PFSK-1 (cell line): Measurements from ENCODE around the gene TLR9.

Experiments used
- FOXP2 ChIP-seq: optimal IDR thresholded peaks from 2 replicates; pipeline ENCODE3; 2011; ENCODE audit warnings: borderline replicate concordance, control low read depth, inconsistent platforms; ENCODE audit not compliant: insufficient read depth; ENCODE audit errors: extremely low read length, extremely low read depth
- POLR2AphosphoS5 ChIP-seq: IDR thresholded peaks from 2 replicates; pipeline ENCODE4 v1.6.1; 2012; ENCODE audit warnings: low read depth, mild to moderate bottlenecking, control low read depth, low read length, moderate library complexity
- REST ChIP-seq, 2 experiments: IDR thresholded peaks; 2 replicates each; pipeline versions ENCODE4 v1.6.1 to v1.8.0; 2011 to 2012; ENCODE audit warnings: low read depth in 2 of 2, low read length in 2 of 2, control low read depth in 1 of 2, inconsistent platforms in 1 of 2, mild to moderate bottlenecking in 1 of 2, moderate library complexity in 1 of 2; ENCODE audit not compliant: insufficient read depth in 1 of 2
- SIN3A ChIP-seq: IDR thresholded peaks from 2 replicates; pipeline ENCODE4 v1.6.1; 2012; ENCODE audit warnings: mild to moderate bottlenecking, low read length, moderate library complexity, borderline replicate concordance; ENCODE audit not compliant: insufficient read depth
- TAF1 ChIP-seq: IDR thresholded peaks from 2 replicates; pipeline ENCODE4 v1.6.1; 2012; ENCODE audit warnings: low read length, control low read depth, borderline replicate concordance; ENCODE audit not compliant: insufficient read depth

The TLR9 gene

GRCh38 chr3:52257911-52258310, 32.5 kb upstream of the TLR9 start:
- no peak for TF ChIP-seq POLR2AphosphoS5
- TF ChIP-seq FOXP2, result no peak
- no peak for TF ChIP-seq TAF1
- no peak for TF ChIP-seq REST (IDR thresholded peaks at IDR 0.05; ENCODE audit: insufficient read depth in 1 of 2, low read depth in 2 of 2, low read length in 2 of 2)
- no peak for TF ChIP-seq SIN3A

GRCh38 chr3:52256622-52257021, 31.2 kb upstream of the TLR9 start:
- no peak for TF ChIP-seq REST (IDR thresholded peaks at IDR 0.05; ENCODE audit: insufficient read depth in 1 of 2, low read depth in 2 of 2, low read length in 2 of 2)
- no peak for TF ChIP-seq POLR2AphosphoS5
- TF ChIP-seq SIN3A, result no peak
- no peak for TF ChIP-seq TAF1
- TF ChIP-seq FOXP2, result no peak

- TF ChIP-seq REST (IDR thresholded peaks at IDR 0.05; ENCODE audit: insufficient read depth in 1 of 2, low read depth in 2 of 2, low read length in 2 of 2), result no peak
- TF ChIP-seq SIN3A, result no peak
- no peak for TF ChIP-seq TAF1
- TF ChIP-seq FOXP2, result no peak
- TF ChIP-seq POLR2AphosphoS5, result no peak
Measured at GRCh38 chr3:52256159-52256558, 30.7 kb upstream of the TLR9 start.

GRCh38 chr3:52254608-52255007, 29.2 kb upstream of the TLR9 start:
- no peak for TF ChIP-seq FOXP2
- TF ChIP-seq SIN3A, result no peak
- no peak for TF ChIP-seq TAF1
- no peak for TF ChIP-seq POLR2AphosphoS5
- no peak for TF ChIP-seq REST (IDR thresholded peaks at IDR 0.05; ENCODE audit: insufficient read depth in 1 of 2, low read depth in 2 of 2, low read length in 2 of 2)
